Right cardiac atrium (tissue), 5 donors: ENCODE data around the gene NCKIPSD. TPM values are rescaled to one million over a fixed set of nuclear protein-coding genes. Genes with fewer than 3 reads are reported as not detected.

ENCODE experiments used
- ATAC-seq, 2 donors: fragments of 200-7000 bp; cut with Tn5 transposase; one replicate each; pipeline versions ENCODE4 v1.8.0 to v1.9.1; 2020; ENCODE audit warnings: moderate library complexity in 2 of 2, mild to moderate bottlenecking in 1 of 2
- DNase-seq, 3 donors: peaks; one replicate each; pipeline ENCODE4 v3.0.0-alpha.2; 2020
- H3K27ac ChIP-seq: one replicate; pipeline ENCODE4 v1.5.1; 2013; ENCODE audit warnings: mild to moderate bottlenecking, low read length, control low read depth, moderate library complexity
- H3K27me3 ChIP-seq: one replicate; pipeline ENCODE4 v1.6.1; 2013; ENCODE audit not compliant: control insufficient read depth, insufficient read depth
- H3K4me1 ChIP-seq: one replicate; pipeline ENCODE4 v1.6.1; 2013; ENCODE audit warnings: low read length; ENCODE audit not compliant: control insufficient read depth, insufficient read depth
- H3K4me3 ChIP-seq: one replicate; pipeline ENCODE4 v1.5.1; 2013; ENCODE audit warnings: low read length, control low read depth
- H3K9me3 ChIP-seq: one replicate; pipeline ENCODE4 v1.6.1; 2013; ENCODE audit warnings: low read length; ENCODE audit not compliant: control insufficient read depth
- WGBS: extraction: QIAGEN DNeasy Blood & Tissue Kit; methylation state at CpG from one replicate; pipeline ENCODE4 v1.1.7; 2013; 5-methylcytosine and 5-hydroxymethylcytosine counted together
- intact Hi-C, 4 donors: fragments of 100-400 bp; cut with DNase I; formaldehyde crosslinking; loops; one replicate each; pipeline versions ENCODE4 v1.11.0 to v1.14.0; 2022 to 2023
- polyA plus RNA-seq: library from polyadenylated mRNA; stranded (reverse); fragments of 200-250 nt; gene quantifications from one replicate; pipeline ENCODE4 v1.2.3, GENCODE V29; 2013
- total RNA-seq, 4 donors: library from RNA; stranded (reverse); fragmentation: NEBNext Ultra II Directional; extraction: Animal tissue kit (Norgen Biotek cat#: 25700); gene quantifications; one replicate each; pipeline ENCODE4 v1.2.1, GENCODE V29; 2021
- donor health status: healthy with polysubstance abuse.
- donor health status: DM: no; HTN: yes; CAD: no.
- donor health status: DM: no; HTN: no; CAD: no.
- donor health status: DM: no; HTN: yes; CAD: no; lungs with severe emphysema.
- donor health status: DM: yes; HTN: yes; CAD: no.

The NCKIPSD gene
- total and polyA plus RNA-seq, 5 donors = 31.1 to 49.8 (median 41.7) TPM

DNA sequence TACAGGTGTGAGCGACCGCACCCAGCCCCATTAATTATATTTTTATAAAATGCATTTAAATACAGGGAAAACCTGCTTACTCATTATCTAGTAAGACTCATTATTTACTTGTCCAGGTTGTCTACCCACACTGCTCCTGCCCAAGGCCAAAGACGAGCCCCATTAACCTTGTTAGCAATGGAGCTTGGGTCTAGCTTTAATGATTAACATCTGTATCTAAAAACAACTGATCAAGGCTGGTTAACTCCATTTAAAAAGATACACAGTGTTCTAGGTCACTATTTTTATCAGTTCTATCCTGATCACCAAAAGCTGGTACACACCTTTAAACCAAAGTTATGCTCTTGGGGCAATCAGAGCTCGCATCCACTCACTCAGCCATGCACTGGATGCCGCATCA, 10.4 kb upstream of the NCKIPSD start:
- no peaks in the 10 kb centered on the region for H3K27me3 ChIP-seq
- no peak overlapping the region for H3K27ac ChIP-seq
- WGBS = 95% methylated on average over 5 of the region's 5 CpGs
- intact Hi-C loops = no loop called here
- no peak for DNase-seq
- H3K4me3 ChIP-seq = no peak overlapping the region
- no peak for ATAC-seq
- H3K9me3 ChIP-seq = no peaks in the 10 kb centered on the region
- H3K4me1 ChIP-seq = peaks cover 1% of the 10 kb centered on the region

DNA sequence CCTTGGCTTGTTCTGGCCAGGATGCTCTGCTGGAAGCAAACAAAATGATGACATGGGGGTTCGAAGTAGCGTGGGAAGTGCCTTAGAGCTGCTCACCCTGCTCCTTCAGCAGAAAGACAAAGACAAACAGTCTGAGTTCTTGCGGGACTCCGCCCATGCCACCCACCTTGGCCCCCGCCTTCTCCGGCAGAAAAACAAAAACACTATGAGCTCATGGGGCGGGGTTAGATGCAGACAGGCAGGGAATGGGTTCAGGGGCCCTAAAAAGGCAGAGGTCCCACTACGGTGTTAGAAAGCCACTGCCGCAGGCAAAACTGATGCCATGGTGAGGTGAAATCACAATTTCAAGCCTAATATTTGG, 9.7 kb upstream of the NCKIPSD start:
- H3K4me1 ChIP-seq = peaks cover 1% of the 10 kb centered on the region
- peak overlapping the region; percentile 49 for H3K4me3 ChIP-seq
- intact Hi-C loops = no loop called here
- DNase-seq = peak; percentile 70 to 90 (median 83)
- WGBS = 45% methylated on average over 9 of the region's 9 CpGs
- H3K9me3 ChIP-seq = no peaks in the 10 kb centered on the region
- peak overlapping the region; percentile 73 for H3K27ac ChIP-seq
- no peaks in the 10 kb centered on the region for H3K27me3 ChIP-seq
- peak; percentile 82 to 86 for ATAC-seq

DNA sequence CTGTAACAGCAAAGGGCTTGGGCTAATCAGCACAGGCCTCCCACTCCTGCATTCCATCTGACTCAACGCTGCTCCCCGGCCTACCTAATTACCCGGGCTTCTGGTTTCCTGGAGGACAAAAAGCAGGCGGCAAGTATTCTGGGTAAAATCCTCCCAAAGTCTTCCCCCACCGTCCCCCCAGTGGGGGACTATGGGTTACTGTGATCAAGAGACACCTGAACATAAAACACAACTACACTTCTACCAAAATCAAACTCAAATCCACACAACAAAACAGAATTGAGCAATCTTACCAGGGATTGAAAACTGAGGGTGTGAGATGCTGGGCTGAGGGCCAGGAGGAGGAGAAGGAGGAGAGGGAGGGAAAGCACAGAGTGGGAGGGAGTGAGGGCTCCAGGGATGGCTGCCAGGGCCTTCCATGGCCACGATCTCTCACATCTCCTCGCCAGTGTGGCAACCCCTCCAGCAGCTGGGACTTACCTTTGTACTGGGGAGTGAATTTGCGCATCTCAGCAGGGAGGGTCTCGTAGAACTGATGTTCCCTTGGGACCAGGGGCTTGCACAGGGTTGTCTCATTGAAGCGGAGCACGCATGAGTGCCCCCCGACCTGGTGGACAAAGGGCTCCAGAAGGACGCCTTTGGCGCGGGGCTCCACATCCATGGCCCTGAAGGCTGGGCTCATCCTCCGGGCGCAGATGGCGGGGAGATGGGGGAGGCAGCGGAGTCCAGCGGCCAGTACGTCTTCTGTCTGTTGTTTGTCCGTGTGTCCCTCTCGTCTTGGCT, 9.1 kb upstream of the NCKIPSD start:
- Histone ChIP-seq H3K4me3 (peak overlapping the region; percentile 49), H3K9me3 (no peaks in the 10 kb centered on the region), H3K4me1 (peaks cover 1% of the 10 kb centered on the region), H3K27me3 (no peaks in the 10 kb centered on the region), H3K27ac (peak overlapping the region; percentile 73)
- ATAC-seq (peak; percentile 90), DNase-seq (peak; percentile 89 to 95 (median 91))
- intact Hi-C loops = no loop called here
- 41% methylated on average over 23 of the region's 23 CpGs for WGBS

DNA sequence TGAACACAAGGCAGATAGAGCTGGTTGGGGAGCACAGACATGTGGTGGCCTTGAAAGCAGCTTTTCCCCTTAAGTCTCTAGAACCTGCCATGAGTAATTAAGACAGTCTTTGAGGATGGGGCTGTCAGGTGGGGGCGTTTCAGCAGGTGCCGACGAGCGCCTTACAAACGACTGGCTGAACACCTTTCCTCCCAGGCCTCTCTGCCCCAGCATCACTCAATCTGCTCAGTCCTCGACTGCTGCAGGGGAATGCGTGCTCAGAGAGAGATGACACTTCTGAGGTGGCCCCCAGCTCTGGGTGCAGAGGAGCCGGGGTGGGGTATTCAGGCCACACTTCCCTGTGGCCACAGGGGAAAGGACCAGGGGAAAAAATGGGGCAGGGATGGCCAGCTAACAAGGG, 8.1 kb upstream of the NCKIPSD start:
- Histone ChIP-seq H3K27ac (peak overlapping the region; percentile 45), H3K4me3 (peak overlapping the region; percentile 49), H3K4me1 (peaks cover 1% of the 10 kb centered on the region), H3K9me3 (no peaks in the 10 kb centered on the region), H3K27me3 (no peaks in the 10 kb centered on the region)
- intact Hi-C loops = no loop called here
- ATAC-seq = no peak
- 70% methylated on average over 8 of the region's 8 CpGs for WGBS
- no peak for DNase-seq

DNA sequence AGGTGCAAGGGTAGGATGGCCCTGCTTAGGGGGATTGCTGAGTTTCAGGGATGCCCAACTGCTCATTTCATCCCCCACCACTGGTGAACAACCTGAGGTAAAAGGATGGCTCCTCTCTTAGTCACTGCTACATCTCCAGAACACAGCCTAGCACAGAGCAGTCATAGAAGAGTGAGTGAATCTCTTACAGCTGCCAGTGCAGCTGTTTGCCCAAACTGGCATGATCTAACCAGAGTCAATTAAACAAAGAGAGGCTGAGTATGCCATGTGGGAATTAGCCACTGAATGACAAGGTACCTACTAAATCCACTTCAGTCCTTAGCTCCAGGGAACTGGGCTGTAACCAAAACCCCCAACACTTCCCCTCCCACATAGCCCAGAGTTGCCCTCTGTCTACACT, 6.8 kb upstream of the NCKIPSD start:
- no peak for ATAC-seq
- no peak for DNase-seq

DNA sequence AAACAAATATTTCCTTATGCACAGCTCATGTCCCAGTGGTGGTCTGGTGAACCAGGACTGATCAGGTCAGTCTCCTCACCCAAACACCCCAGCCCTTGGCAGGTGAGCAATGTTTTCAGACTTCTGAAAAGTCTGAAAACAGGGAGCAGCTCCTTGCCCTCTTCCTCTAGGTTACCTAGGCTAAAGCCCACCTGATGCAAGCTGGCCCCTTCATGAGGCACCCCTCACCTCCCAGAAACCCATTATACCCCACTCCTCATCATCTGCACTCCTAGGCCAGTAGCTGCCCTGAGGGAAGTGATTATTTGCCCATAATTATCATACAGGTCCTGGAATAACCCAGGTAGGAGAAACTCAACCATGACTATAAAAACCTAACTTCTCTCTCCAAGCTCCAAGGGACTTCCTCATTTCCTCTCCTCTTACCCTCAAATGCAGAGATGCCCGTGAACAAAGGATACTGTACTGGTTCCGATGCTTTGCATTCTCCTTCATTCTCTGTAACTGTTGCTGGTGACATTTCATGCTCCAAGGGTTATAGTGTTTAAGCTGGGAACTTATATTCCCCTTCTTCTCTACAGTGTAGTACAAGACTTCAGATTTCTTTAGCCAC, 5.2 kb upstream of the NCKIPSD start:
- H3K9me3 ChIP-seq = no peaks in the 10 kb centered on the region
- intact Hi-C loops = no loop called here

More for the DNA sequence above, 6.8 kb upstream of the NCKIPSD start:
- Histone ChIP-seq H3K27me3 (no peaks in the 10 kb centered on the region), H3K4me3 (peak overlapping the region; percentile 49), H3K9me3 (no peaks in the 10 kb centered on the region), H3K27ac (no peak overlapping the region), H3K4me1 (peaks cover 1% of the 10 kb centered on the region)
- intact Hi-C loops = no loop called here

DNA sequence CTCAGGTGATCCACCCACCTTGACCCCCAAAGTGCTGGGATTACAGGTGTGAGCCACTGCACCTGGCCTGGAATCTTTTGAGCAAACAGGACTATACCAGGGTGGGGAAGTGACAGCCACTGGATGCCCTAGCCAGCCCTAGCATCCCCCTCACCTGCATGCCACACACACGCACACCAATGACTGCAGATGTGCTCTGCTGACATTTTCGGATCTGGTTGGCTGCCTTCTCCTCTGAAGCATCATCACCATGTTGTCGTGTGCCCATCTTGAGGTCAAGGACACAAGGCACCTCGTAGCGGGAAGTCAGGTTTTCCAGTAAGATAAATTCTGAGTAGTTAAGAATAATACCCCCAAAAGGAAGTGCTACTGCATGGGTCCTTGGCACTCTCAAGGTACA, 3.7 kb upstream of the NCKIPSD start:
- H3K4me3 ChIP-seq = no peak overlapping the region
- ATAC-seq (no peak), DNase-seq (no peak)
- no peaks in the 10 kb centered on the region for H3K9me3 ChIP-seq
- intact Hi-C loops = no loop called here
- 68% methylated on average over 5 of the region's 5 CpGs for WGBS
- peaks cover 3% of the 10 kb centered on the region for H3K4me1 ChIP-seq
- no peak overlapping the region for H3K27ac ChIP-seq
- no peaks in the 10 kb centered on the region for H3K27me3 ChIP-seq

More for the DNA sequence above, 5.2 kb upstream of the NCKIPSD start:
- no peak overlapping the region for H3K27ac ChIP-seq
- no peak overlapping the region for H3K4me3 ChIP-seq
- WGBS = 83% methylated on average over 2 of the region's 2 CpGs
- DNase-seq (no peak), ATAC-seq (no peak)
- H3K4me1 ChIP-seq = peaks cover 4% of the 10 kb centered on the region
- no peaks in the 10 kb centered on the region for H3K27me3 ChIP-seq

DNA sequence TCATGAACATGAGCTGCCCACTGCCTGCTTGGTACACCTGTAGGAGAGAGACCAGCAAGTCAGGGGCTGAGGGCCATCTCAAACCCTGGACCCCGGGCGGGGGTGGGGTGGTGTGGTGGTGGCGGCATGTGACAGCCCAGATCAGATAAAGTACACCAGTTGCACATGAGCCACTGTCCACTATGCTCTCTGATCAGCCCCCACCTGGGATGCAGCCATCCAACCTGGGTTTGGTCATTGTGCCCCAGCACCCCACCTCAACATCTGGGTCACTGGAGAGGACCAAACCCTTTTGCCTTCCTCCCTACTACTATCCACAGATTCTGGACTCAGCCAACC, 3.0 kb upstream of the NCKIPSD start:
- 89% methylated on average over 3 of the region's 3 CpGs for WGBS
- H3K27ac ChIP-seq = no peak overlapping the region
- H3K27me3 ChIP-seq = no peaks in the 10 kb centered on the region
- DNase-seq (no peak), ATAC-seq (no peak)
- H3K4me1 ChIP-seq = peaks cover 4% of the 10 kb centered on the region
- intact Hi-C loops = no loop called here
- no peaks in the 10 kb centered on the region for H3K9me3 ChIP-seq
- no peak overlapping the region for H3K4me3 ChIP-seq

DNA sequence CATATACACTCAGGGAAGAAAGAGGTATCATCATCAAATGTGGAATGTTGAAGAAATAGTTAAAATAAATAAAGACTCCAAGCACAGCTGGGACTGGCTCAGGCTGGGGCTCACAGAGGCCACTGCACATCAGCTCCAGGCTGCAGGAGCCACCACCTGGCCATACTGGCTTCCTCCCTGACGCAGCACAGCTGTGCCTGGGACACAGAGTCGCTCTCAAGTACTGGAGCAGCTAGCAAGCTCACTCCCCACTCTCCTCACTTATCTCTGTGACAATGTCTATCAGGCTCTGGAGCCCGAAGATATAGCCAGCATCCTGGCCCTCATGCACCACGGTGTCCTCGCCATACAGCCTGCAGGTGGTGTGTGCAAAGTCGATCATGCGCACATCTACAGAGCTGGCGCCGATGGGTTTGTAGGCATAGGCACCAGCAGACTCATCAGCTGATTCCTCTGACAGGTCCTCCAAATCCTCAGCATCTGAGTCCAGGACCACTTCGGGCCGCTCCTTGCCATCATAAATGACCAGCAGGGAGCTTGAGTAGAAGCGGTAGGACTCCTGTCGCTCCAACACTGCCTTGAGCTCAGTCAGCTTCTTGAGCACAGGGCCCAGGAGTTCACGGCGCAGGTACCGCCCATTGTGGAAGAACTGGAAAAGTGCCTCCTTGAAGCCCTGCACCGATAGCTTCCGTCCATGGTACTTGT, 2.5 kb upstream of the NCKIPSD start:
- ATAC-seq = no peak
- H3K27ac ChIP-seq = no peak overlapping the region
- H3K27me3 ChIP-seq = no peaks in the 10 kb centered on the region
- no peak for DNase-seq
- peaks cover 8% of the 10 kb centered on the region for H3K4me1 ChIP-seq
- 75% methylated on average over 18 of the region's 18 CpGs for WGBS
- intact Hi-C loops = no loop called here
- H3K9me3 ChIP-seq = no peaks in the 10 kb centered on the region
- H3K4me3 ChIP-seq = no peak overlapping the region

DNA sequence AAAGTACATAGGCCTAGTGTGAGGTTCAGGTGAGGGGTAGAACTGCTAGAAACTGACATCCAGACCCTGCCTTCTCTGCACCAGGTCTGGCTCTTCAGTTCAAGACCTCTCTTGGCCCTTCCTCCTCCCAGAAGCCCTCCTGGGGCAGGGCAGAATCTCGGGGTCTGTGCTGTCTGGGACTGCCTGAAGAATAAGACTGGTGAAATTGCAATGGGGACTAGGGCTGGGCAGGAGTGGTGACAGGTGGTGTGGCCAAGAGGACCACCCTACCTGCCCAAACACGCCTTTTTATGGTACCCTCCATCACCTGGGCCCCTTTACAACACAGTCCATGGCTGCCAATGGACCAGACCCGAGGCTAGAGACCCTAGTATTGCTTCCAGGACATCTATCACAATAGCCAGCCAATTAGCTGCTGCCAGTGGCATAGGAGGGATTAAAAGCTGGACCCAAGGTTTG, 1.5 kb upstream of the NCKIPSD start:
- H3K4me1 ChIP-seq = peaks cover 8% of the 10 kb centered on the region
- intact Hi-C loops = no loop called here
- H3K4me3 ChIP-seq = no peak overlapping the region
- no peak overlapping the region for H3K27ac ChIP-seq
- H3K27me3 ChIP-seq = no peaks in the 10 kb centered on the region
- DNase-seq = no peak
- no peak for ATAC-seq
- 50% methylated on average over 3 of the region's 3 CpGs for WGBS
- no peaks in the 10 kb centered on the region for H3K9me3 ChIP-seq

DNA sequence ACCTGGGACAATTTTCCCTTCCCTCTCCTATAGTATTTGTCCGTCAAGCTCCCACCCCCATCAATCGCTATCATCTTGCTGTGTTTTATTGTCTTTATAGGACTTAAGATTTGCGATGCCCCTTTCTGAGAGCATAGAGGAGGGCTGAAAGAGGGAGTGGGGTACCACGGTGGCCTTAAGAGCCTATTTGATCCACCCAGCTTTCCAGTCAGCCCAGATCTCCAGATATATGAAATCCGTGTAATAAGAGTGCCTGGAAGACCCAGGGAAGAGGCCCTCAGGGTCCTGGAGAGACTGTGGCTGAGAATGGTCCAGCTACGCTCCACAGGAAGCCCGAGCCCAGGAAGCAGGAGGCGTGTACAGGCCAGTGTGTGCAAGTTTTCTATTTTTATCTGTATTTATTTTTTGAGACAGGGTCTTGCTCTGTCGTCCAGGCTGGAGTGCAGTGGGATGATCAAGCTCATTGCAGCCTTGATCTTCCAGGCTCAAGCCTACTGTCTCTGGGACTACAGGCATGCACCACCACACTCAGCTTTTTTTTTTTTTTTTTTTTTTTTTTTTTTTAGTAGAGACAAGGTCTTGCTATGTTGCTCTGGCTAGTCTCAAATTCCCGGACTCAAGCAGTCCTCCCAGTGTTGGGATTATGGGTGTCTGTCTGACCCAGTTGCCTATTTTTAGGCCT, 964 bp upstream of the NCKIPSD start:
- ATAC-seq (no peak), DNase-seq (no peak)
- Histone ChIP-seq H3K27ac (no peak overlapping the region), H3K4me3 (peak overlapping the region; percentile 59), H3K27me3 (no peaks in the 10 kb centered on the region), H3K9me3 (no peaks in the 10 kb centered on the region), H3K4me1 (peaks cover 8% of the 10 kb centered on the region)
- intact Hi-C loops = no loop called here
- WGBS = 45% methylated on average over 10 of the region's 10 CpGs
